Testis (tissue), 3 donors: Measurements from ENCODE around the gene RSPH9. TPM values are rescaled to one million over a fixed set of nuclear protein-coding genes. Genes with fewer than 3 reads are reported as not detected.

Source experiments
- DNase-seq: peaks from one replicate; pipeline ENCODE4 v3.0.0-alpha.2; 2019
- H3K27ac ChIP-seq, 2 donors: fragments of 200-600 bp; sonication (generic); one replicate each; pipeline ENCODE4 v1.5.1; 2019
- H3K27me3 ChIP-seq: fragments of 200-600 bp; sonication (generic); one replicate; pipeline ENCODE4 v1.5.1; 2019
- H3K36me3 ChIP-seq: fragments of 200-600 bp; sonication (generic); one replicate; pipeline ENCODE4 v1.5.1; 2017; ENCODE audit warnings: low read depth; ENCODE audit errors: missing control alignments
- H3K4me1 ChIP-seq: fragments of 200-600 bp; sonication (generic); one replicate; pipeline ENCODE4 v1.5.1; 2019
- H3K4me3 ChIP-seq, 2 donors: fragments of 200-600 bp; sonication (generic); one replicate each; pipeline ENCODE4 v1.5.1; 2017 to 2019
- H3K9me3 ChIP-seq: fragments of 200-600 bp; sonication (generic); one replicate; pipeline ENCODE4 v1.5.1; 2017
- CTCF ChIP-seq, 3 experiments: fragments of 450-650 bp in 2 of 3; fragments of 200-600 bp in 1 of 3; sonication (generic) in 1 of 3; IDR thresholded peaks; one replicate each; pipeline ENCODE4 v1.5.1; 2016 to 2019; ENCODE audit warnings: antibody characterized with exemption in 3 of 3, mild to moderate bottlenecking in 2 of 3, moderate library complexity in 1 of 3
- POLR2A ChIP-seq: fragments of 450-650 bp; IDR thresholded peaks from one replicate; pipeline ENCODE4 v1.6.1; 2017; ENCODE audit warnings: antibody characterized with exemption, mild to moderate bottlenecking, moderate library complexity
- WGBS, 2 donors: methylation state at CpG; one replicate each; pipeline ENCODE4 v1.1.5; 2018; 5-methylcytosine and 5-hydroxymethylcytosine counted together
- intact Hi-C: fragments of 100-400 bp; cut with DNase I; formaldehyde crosslinking; loops from one replicate; pipeline ENCODE4 v1.15.1; 2023; ENCODE audit warnings: low total_unique reads
- polyA plus RNA-seq: library from polyadenylated mRNA; stranded (reverse); fragments of 350-450 nt; fragmentation: Illumina TruSeq; extraction: RNeasy Lipid Tissue Mini Kit (QIAGEN cat#74804); gene quantifications from one replicate; pipeline ENCODE4 v1.2.3, GENCODE V29; 2014; ENCODE audit warnings: low read depth, low replicate concordance; ENCODE audit not compliant: insufficient read depth
- total RNA-seq, 2 donors: library from RNA; depleted of rRNA; stranded (reverse); fragments of >200 nt; gene quantifications; one replicate each; pipeline ENCODE4 v1.2.3, GENCODE V29; 2016

RSPH9 gene
- total and polyA plus RNA-seq, 3 donors from 2014 or later, result 6.1 to 22.8 (median 8.3) TPM

GRCh38 chr6:43706788-43707187, 62.0 kb downstream of the RSPH9 start:
- no peaks in the 10 kb centered on the region for H3K36me3 ChIP-seq
- H3K9me3 ChIP-seq, result no peaks in the 10 kb centered on the region
- H3K4me1 ChIP-seq, result no peaks in the 10 kb centered on the region
- 71 to 83% methylated on average over 7 to 8 of the region's 8 CpGs for WGBS, 2 donors
- H3K4me3 ChIP-seq, result no peak overlapping the region
- H3K27me3 ChIP-seq, result no peaks in the 10 kb centered on the region
- TF ChIP-seq CTCF (IDR thresholded peaks at IDR 0.05) (no peak), POLR2A (no peak)
- intact Hi-C loops, result no loop called here
- DNase-seq, result no peak
- H3K27ac ChIP-seq, result no peak overlapping the region

GRCh38 chr6:43707269-43707668, 62.4 kb downstream of the RSPH9 start:
- DNase-seq, result no peak
- Histone ChIP-seq H3K36me3 (no peaks in the 10 kb centered on the region), H3K4me3 (no peak overlapping the region), H3K27me3 (no peaks in the 10 kb centered on the region), H3K9me3 (no peaks in the 10 kb centered on the region), H3K4me1 (no peaks in the 10 kb centered on the region), H3K27ac (no peak overlapping the region)
- no peak for TF ChIP-seq POLR2A
- TF ChIP-seq CTCF (IDR thresholded peaks at IDR 0.05), result no peak
- 89 to 90% methylated on average over 7 of the region's 7 CpGs for WGBS, 2 donors
- intact Hi-C loops, result no loop called here

GRCh38 chr6:43707767-43708166, 62.9 kb downstream of the RSPH9 start:
- TF ChIP-seq CTCF (IDR thresholded peaks at IDR 0.05), result no peak
- no peak for TF ChIP-seq POLR2A
- Histone ChIP-seq H3K27ac (no peak overlapping the region), H3K27me3 (no peaks in the 10 kb centered on the region), H3K4me1 (no peaks in the 10 kb centered on the region), H3K36me3 (no peaks in the 10 kb centered on the region), H3K4me3 (no peak overlapping the region), H3K9me3 (no peaks in the 10 kb centered on the region)
- WGBS, 2 donors, result 58 to 71% methylated on average over 1 of the region's 1 CpG
- no peak for DNase-seq
- intact Hi-C loops, result no loop called here

- intact Hi-C loops, result no loop called here
- H3K27ac ChIP-seq, result no peak overlapping the region
- H3K4me1 ChIP-seq, result no peaks in the 10 kb centered on the region
- TF ChIP-seq CTCF (IDR thresholded peaks at IDR 0.05) (no peak), POLR2A (no peak)
- no peaks in the 10 kb centered on the region for H3K36me3 ChIP-seq
- peak; percentile 22 for DNase-seq
- no peak overlapping the region for H3K4me3 ChIP-seq
- 70 to 77% methylated on average over 5 of the region's 5 CpGs for WGBS, 2 donors
- no peaks in the 10 kb centered on the region for H3K27me3 ChIP-seq
- H3K9me3 ChIP-seq, result no peaks in the 10 kb centered on the region
Observed at GRCh38 chr6:43708860-43709653, 64.2 kb downstream of the RSPH9 start.
